ENCODE measurements around the gene ZC3H7B.

Gene ZC3H7B

GRCh38 chr22:41308544-41308947 lies 7.2 kb downstream of the ZC3H7B start:
- Histone ChIP-seq H3K27me3 (ENCODE audit: insufficient read depth, low read length) (no peaks in the 10 kb centered on the region), H3K4me1 (ENCODE audit: insufficient read depth, low read length) (0 out of 2 replicates have a peak, but pooled peaks cover 3% of the 10 kb centered on the region), H3K27ac (ENCODE audit: low read depth, low read length) (no peak overlapping the region), H3K9ac (ENCODE audit: low read depth, low read length) (no peak overlapping the region), H3K9me3 (ENCODE audit: insufficient read depth, low read depth, low read length) (no peaks in the 10 kb centered on the region), H3K4me3 (ENCODE audit: low read length) (no peak overlapping the region), H3K36me3 (ENCODE audit: insufficient read depth, low read length) (peaks cover 9% of the 10 kb centered on the region; the same call in 1 of the 2 replicates)
- WGBS: 88% methylated on average over 7 of the region's 7 CpGs

DNA sequence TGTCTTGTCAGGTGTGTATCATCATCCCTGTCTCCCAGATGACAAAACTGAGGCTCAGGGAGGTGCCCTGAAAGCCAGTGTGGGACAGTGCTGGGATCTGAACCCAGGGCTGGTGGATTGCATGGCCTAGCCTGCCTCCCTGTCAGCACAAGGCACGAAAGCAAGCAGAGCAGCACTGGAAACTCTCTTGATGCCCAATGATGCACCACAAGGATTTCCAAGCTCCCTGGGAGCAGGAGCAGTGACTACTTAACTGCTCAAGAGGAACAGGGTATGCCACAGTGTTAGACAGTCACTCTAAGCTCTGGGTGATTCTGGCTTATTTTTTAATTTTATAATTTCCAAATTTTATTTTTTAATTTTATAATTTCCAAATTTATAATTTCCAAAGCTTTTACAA lies 9.0 kb downstream of the ZC3H7B start:
- Histone ChIP-seq H3K4me3 (ENCODE audit: low read length) (no peak overlapping the region), H3K9ac (ENCODE audit: low read depth, low read length) (no peak overlapping the region), H3K4me1 (ENCODE audit: insufficient read depth, low read length) (0 out of 2 replicates have a peak, but pooled peaks cover 3% of the 10 kb centered on the region), H3K9me3 (ENCODE audit: insufficient read depth, low read depth, low read length) (no peaks in the 10 kb centered on the region), H3K36me3 (ENCODE audit: insufficient read depth, low read length) (peaks cover 9% of the 10 kb centered on the region; the same call in 1 of the 2 replicates), H3K27me3 (ENCODE audit: insufficient read depth, low read length) (no peaks in the 10 kb centered on the region), H3K27ac (ENCODE audit: low read depth, low read length) (no peak overlapping the region)
- WGBS: 91% methylated on average over 1 of the region's 1 CpG

- 83% methylated on average over 5 of the region's 5 CpGs for WGBS
- H3K36me3 ChIP-seq (ENCODE audit: insufficient read depth, low read length): peaks cover 11% of the 10 kb centered on the region; the same call in 1 of the 2 replicates
- no peaks in the 10 kb centered on the region for H3K27me3 ChIP-seq (ENCODE audit: insufficient read depth, low read length)
- H3K9ac ChIP-seq (ENCODE audit: low read depth, low read length): no peak overlapping the region
- H3K9me3 ChIP-seq (ENCODE audit: insufficient read depth, low read depth, low read length): no peaks in the 10 kb centered on the region
- H3K4me1 ChIP-seq (ENCODE audit: insufficient read depth, low read length): 0 out of 2 replicates have a peak, but pooled peaks cover 3% of the 10 kb centered on the region
- no peak overlapping the region for H3K4me3 ChIP-seq (ENCODE audit: low read length)
- no peak overlapping the region for H3K27ac ChIP-seq (ENCODE audit: low read depth, low read length)
These were observed 10.2 kb downstream of the ZC3H7B start for GRCh38 chr22:41311487-41311886.

DNA sequence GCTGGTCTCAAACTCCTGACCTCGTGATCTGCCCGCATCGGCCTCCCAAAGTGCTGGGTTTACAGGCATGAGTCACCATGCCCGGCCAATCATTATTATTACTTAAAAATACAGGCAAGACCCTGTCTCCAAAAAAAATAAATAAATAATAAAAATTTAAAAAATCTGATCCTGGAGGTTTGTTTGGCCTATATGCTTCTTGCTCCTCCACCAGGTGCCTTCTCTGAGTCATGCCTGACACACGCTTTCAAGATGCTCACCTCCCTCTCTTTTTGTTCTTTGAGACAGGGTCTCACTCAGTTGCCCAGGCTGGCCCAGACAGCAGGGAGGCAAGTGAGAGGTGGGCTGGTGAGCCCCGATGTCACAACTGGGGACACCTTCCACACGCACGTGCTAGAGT lies 13.5 kb downstream of the ZC3H7B start:
- no peak overlapping the region for H3K27ac ChIP-seq (ENCODE audit: low read depth, low read length)
- H3K9ac ChIP-seq (ENCODE audit: low read depth, low read length): no peak overlapping the region
- WGBS: 94% methylated on average over 7 of the region's 8 CpGs
- H3K4me3 ChIP-seq (ENCODE audit: low read length): no peak overlapping the region
- no peaks in the 10 kb centered on the region for H3K27me3 ChIP-seq (ENCODE audit: insufficient read depth, low read length)
- 0 out of 2 replicates have a peak, but pooled peaks cover 2% of the 10 kb centered on the region for H3K36me3 ChIP-seq (ENCODE audit: insufficient read depth, low read length)
- no peaks in the 10 kb centered on the region for H3K9me3 ChIP-seq (ENCODE audit: insufficient read depth, low read depth, low read length)
- H3K4me1 ChIP-seq (ENCODE audit: insufficient read depth, low read length): 0 out of 2 replicates have a peak, but pooled peaks cover 3% of the 10 kb centered on the region

GRCh38 chr22:41315586-41315985 lies 14.3 kb downstream of the ZC3H7B start:
- no peak overlapping the region for H3K4me3 ChIP-seq (ENCODE audit: low read length)
- 0 out of 2 replicates have a peak, but pooled peaks cover 3% of the 10 kb centered on the region for H3K4me1 ChIP-seq (ENCODE audit: insufficient read depth, low read length)
- H3K9ac ChIP-seq (ENCODE audit: low read depth, low read length): no peak overlapping the region
- no peaks in the 10 kb centered on the region for H3K9me3 ChIP-seq (ENCODE audit: insufficient read depth, low read depth, low read length)
- 100% methylated on average over 1 of the region's 1 CpG for WGBS
- H3K27ac ChIP-seq (ENCODE audit: low read depth, low read length): no peak overlapping the region
- H3K27me3 ChIP-seq (ENCODE audit: insufficient read depth, low read length): no peaks in the 10 kb centered on the region
- peaks cover 2% of the 10 kb centered on the region; the same call in 1 of the 2 replicates for H3K36me3 ChIP-seq (ENCODE audit: insufficient read depth, low read length)

- H3K27me3 ChIP-seq (ENCODE audit: insufficient read depth, low read length): no peaks in the 10 kb centered on the region
- H3K4me1 ChIP-seq (ENCODE audit: insufficient read depth, low read length): no peaks in the 10 kb centered on the region
- no peaks in the 10 kb centered on the region for H3K9me3 ChIP-seq (ENCODE audit: insufficient read depth, low read depth, low read length)
- no peak overlapping the region for H3K27ac ChIP-seq (ENCODE audit: low read depth, low read length)
- WGBS: 95% methylated on average over 16 of the region's 16 CpGs
- peaks cover 35% of the 10 kb centered on the region for H3K36me3 ChIP-seq (ENCODE audit: insufficient read depth, low read length)
- no peak overlapping the region for H3K9ac ChIP-seq (ENCODE audit: low read depth, low read length)
- no peak overlapping the region for H3K4me3 ChIP-seq (ENCODE audit: low read length)
These were observed 19.3 kb downstream of the ZC3H7B start for GRCh38 chr22:41320416-41321240.

DNA sequence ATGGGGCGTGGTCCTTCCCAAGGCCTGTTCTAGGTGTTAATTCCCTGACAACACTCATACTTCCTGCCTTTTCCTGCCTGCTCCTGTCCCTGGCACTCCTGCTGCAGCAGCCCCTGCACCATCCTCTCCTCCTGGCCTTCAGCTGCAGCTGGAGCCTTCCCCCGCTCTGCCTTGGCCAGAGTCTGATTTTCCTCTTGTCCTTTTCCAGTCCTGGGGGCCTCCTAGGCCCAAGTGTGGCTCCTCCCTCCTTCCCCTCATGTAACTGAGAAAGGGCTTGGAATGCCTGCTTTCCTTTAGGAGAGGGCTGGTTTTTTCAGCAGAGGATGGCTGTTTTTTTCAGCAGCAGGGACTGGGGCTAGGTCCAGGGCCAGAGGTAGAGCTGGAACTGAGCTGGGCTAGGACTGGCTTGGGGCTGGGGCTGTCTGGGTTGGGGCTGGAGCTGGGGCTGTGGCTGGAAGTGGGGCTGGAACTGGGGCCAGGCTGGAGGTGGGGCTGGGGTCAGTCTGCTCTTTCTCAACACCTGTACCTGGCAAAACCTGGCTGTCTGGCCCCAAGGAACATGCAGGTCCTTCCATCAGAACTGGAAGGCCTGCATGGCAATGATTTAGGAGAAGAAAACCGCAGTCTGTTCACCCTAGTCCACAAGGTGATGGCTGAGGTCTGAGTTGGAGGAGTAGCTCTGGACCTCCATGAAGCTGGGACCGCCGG lies 23.6 kb downstream of the ZC3H7B start:
- WGBS: 98% methylated on average over 5 of the region's 5 CpGs
- H3K27me3 ChIP-seq (ENCODE audit: insufficient read depth, low read length): no peaks in the 10 kb centered on the region
- no peaks in the 10 kb centered on the region for H3K9me3 ChIP-seq (ENCODE audit: insufficient read depth, low read depth, low read length)
- peaks cover 65% of the 10 kb centered on the region for H3K36me3 ChIP-seq (ENCODE audit: insufficient read depth, low read length)
- H3K27ac ChIP-seq (ENCODE audit: low read depth, low read length): no peak overlapping the region
- H3K4me1 ChIP-seq (ENCODE audit: insufficient read depth, low read length): no peaks in the 10 kb centered on the region
- H3K9ac ChIP-seq (ENCODE audit: low read depth, low read length): no peak overlapping the region
- H3K4me3 ChIP-seq (ENCODE audit: low read length): no peak overlapping the region

DNA sequence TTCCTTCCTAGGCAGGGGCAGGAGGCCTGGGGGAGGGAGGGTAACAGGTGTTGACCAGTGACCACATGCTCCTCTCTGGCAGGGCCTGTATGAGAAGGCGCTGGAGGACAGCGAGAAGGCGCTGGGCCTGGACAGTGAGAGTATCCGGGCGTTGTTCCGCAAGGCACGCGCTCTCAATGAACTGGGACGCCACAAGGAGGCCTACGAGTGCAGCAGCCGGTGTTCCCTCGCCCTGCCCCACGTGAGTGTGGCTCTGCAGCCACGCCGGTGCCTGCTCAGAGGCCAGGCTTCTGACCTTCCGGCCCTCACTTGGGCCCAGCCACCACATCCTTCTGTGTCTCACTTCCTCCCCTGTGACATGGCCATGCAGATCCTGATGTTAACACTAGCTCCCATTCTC lies 25.8 kb downstream of the ZC3H7B start:
- WGBS: 95% methylated on average over 16 of the region's 16 CpGs
- Histone ChIP-seq H3K27me3 (ENCODE audit: insufficient read depth, low read length) (no peaks in the 10 kb centered on the region), H3K27ac (ENCODE audit: low read depth, low read length) (no peak overlapping the region), H3K9me3 (ENCODE audit: insufficient read depth, low read depth, low read length) (no peaks in the 10 kb centered on the region), H3K36me3 (ENCODE audit: insufficient read depth, low read length) (peaks cover 69% of the 10 kb centered on the region), H3K9ac (ENCODE audit: low read depth, low read length) (no peak overlapping the region), H3K4me3 (ENCODE audit: low read length) (no peak overlapping the region), H3K4me1 (ENCODE audit: insufficient read depth, low read length) (no peaks in the 10 kb centered on the region)

GRCh38 chr22:41330169-41330568 lies 28.8 kb downstream of the ZC3H7B start:
- no peaks in the 10 kb centered on the region for H3K27me3 ChIP-seq (ENCODE audit: insufficient read depth, low read length)
- WGBS: 94% methylated on average over 7 of the region's 7 CpGs
- H3K4me3 ChIP-seq (ENCODE audit: low read length): no peak overlapping the region
- H3K9ac ChIP-seq (ENCODE audit: low read depth, low read length): no peak overlapping the region
- H3K9me3 ChIP-seq (ENCODE audit: insufficient read depth, low read depth, low read length): no peaks in the 10 kb centered on the region
- H3K27ac ChIP-seq (ENCODE audit: low read depth, low read length): no peak overlapping the region
- H3K4me1 ChIP-seq (ENCODE audit: insufficient read depth, low read length): no peaks in the 10 kb centered on the region
- H3K36me3 ChIP-seq (ENCODE audit: insufficient read depth, low read length): peaks cover 76% of the 10 kb centered on the region

DNA sequence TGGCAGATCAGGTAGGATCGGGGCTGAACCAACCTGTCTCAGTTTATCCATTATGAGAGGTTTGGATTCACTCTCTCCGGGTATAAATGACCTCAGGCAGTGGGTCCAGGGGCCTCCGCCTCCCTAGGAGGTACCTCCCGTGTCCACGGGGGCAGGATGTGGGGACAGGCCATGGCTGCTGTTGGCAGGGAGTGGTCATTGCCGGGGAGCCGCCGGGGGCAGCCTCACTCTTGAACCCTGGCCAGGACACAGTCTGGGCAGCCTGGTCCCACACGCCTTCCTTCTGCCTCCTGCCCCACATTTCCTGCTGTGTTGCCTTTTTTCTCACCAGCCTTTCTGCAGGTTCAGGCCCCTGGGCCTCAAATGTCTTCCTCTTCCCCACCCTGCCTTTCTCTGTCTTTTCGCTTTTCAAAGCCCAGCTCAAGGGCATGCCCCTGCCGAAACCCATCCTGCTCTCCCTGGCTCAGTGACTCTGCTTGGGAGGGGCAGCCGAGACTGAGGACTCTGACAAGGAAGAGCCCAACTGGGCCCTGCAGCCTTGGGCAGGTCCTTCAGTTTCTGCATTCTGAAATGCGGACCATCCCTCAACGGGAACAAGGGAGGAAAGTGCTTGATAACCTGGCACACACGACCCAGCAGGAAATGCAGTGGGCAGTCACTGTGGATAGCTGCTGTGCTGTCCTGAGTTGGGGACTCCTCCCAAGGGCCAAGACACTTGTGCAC lies 31.1 kb downstream of the ZC3H7B start:
- no peaks in the 10 kb centered on the region for H3K4me1 ChIP-seq (ENCODE audit: insufficient read depth, low read length)
- H3K4me3 ChIP-seq (ENCODE audit: low read length): no peak overlapping the region
- H3K27me3 ChIP-seq (ENCODE audit: insufficient read depth, low read length): no peaks in the 10 kb centered on the region
- WGBS: 95% methylated on average over 15 of the region's 15 CpGs
- peaks cover 68% of the 10 kb centered on the region for H3K36me3 ChIP-seq (ENCODE audit: insufficient read depth, low read length)
- no peak overlapping the region for H3K9ac ChIP-seq (ENCODE audit: low read depth, low read length)
- H3K27ac ChIP-seq (ENCODE audit: low read depth, low read length): no peak overlapping the region
- no peaks in the 10 kb centered on the region for H3K9me3 ChIP-seq (ENCODE audit: insufficient read depth, low read depth, low read length)

GRCh38 chr22:41333806-41334205 lies 32.5 kb downstream of the ZC3H7B start:
- Histone ChIP-seq H3K36me3 (ENCODE audit: insufficient read depth, low read length) (peaks cover 54% of the 10 kb centered on the region), H3K9me3 (ENCODE audit: insufficient read depth, low read depth, low read length) (no peaks in the 10 kb centered on the region)
- 89% methylated on average over 3 of the region's 3 CpGs for WGBS

More at GRCh38 chr22:41333806-41334205, 32.5 kb downstream of the ZC3H7B start:
- Histone ChIP-seq H3K4me1 (ENCODE audit: insufficient read depth, low read length) (no peaks in the 10 kb centered on the region), H3K9ac (ENCODE audit: low read depth, low read length) (no peak overlapping the region), H3K27ac (ENCODE audit: low read depth, low read length) (no peak overlapping the region), H3K27me3 (ENCODE audit: insufficient read depth, low read length) (no peaks in the 10 kb centered on the region), H3K4me3 (ENCODE audit: low read length) (no peak overlapping the region)
